B cell (primary cell): ENCODE data around the gene CHTOP. TPM values are rescaled to one million over a fixed set of nuclear protein-coding genes. Genes with fewer than 3 reads are reported as not detected.

Experiments used
- ATAC-seq: fragments of 200-7000 bp; cut with Tn5 transposase; one replicate; pipeline ENCODE4 v1.10.0; 2021; ENCODE audit warnings: low read depth, mild to moderate bottlenecking, moderate number of reproducible peaks, moderate library complexity
- CTCF ChIA-PET: fragments of 350-600 bp; sonication (Branson Sonifier 250); formaldehyde crosslinking; loops from one replicate; lab custom pipeline; 2021; ENCODE audit warnings: antibody characterized with exemption, inconsistent platforms; lab: Charles Lee
- POLR2A ChIA-PET: fragments of 350-600 bp; sonication (Branson Sonifier 250); formaldehyde crosslinking; loops from one replicate; lab custom pipeline; 2021; ENCODE audit warnings: antibody characterized with exemption; lab: Charles Lee
- DNase-seq: peaks from one replicate; pipeline ENCODE4 v3.0.0; 2013
- H2AFZ ChIP-seq: 2 replicates; pipeline ENCODE4 v1.6.1; 2012; ENCODE audit warnings: mild to moderate bottlenecking, low read depth, low read length; ENCODE audit not compliant: insufficient read depth, poor library complexity, severe bottlenecking
- H3K27ac ChIP-seq, 2 donors: 1 replicate in 1 of 2; 2 replicates in 1 of 2; pipeline ENCODE4 v1.5.1; 2012 to 2013; ENCODE audit warnings: low read length in 2 of 2, mild to moderate bottlenecking in 2 of 2, moderate library complexity in 1 of 2
- H3K27me3 ChIP-seq, 4 experiments: fragments of 200-600 bp in 1 of 4; sonication (generic) in 1 of 4; replicated peaks in 1 of 4; 1 replicate in 2 of 4; 2 replicates in 2 of 4; pipeline versions ENCODE4 v1.6.1 to v1.7.0; 2013 to 2016; ENCODE audit warnings: low read length in 3 of 4, mild to moderate bottlenecking in 2 of 4, mixed read lengths in 1 of 4, moderate library complexity in 1 of 4; ENCODE audit not compliant: insufficient read depth in 4 of 4, control insufficient read depth in 3 of 4; ENCODE audit errors: control extremely low read depth in 1 of 4
- H3K36me3 ChIP-seq, 2 experiments: replicated peaks in 1 of 2; 1 replicate in 1 of 2; 2 replicates in 1 of 2; pipeline versions ENCODE4 v1.6.1 to v1.7.1; 2013; ENCODE audit warnings: low read length in 1 of 2; ENCODE audit not compliant: insufficient read depth in 2 of 2, control insufficient read depth in 1 of 2; ENCODE audit errors: control extremely low read depth in 1 of 2, extremely low read depth in 1 of 2
- H3K4me1 ChIP-seq, 2 donors: fragments of 200-600 bp in 1 of 2; sonication (generic) in 1 of 2; 1 replicate in 1 of 2; 2 replicates in 1 of 2; pipeline versions ENCODE4 v1.5.1 to v1.6.1; 2013 to 2017; ENCODE audit warnings: low read length in 2 of 2; ENCODE audit not compliant: control insufficient read depth in 2 of 2, insufficient read depth in 2 of 2
- H3K4me2 ChIP-seq: replicated peaks from 2 replicates; pipeline ENCODE3; 2012; ENCODE audit warnings: mild to moderate bottlenecking, low read depth, low read length; ENCODE audit not compliant: poor library complexity, severe bottlenecking
- H3K4me3 ChIP-seq, 5 experiments: fragments of 200-600 bp in 1 of 5; sonication (generic) in 1 of 5; 1 replicate in 3 of 5; 2 replicates in 2 of 5; pipeline versions ENCODE4 v1.5.1 to v1.7.0; 2011 to 2016; ENCODE audit warnings: low read length in 4 of 5, mild to moderate bottlenecking in 4 of 5, low read depth in 2 of 5, control low read depth in 1 of 5, moderate library complexity in 1 of 5; ENCODE audit not compliant: insufficient read depth in 1 of 5; ENCODE audit errors: control extremely low read depth in 1 of 5, extremely low read depth in 1 of 5
- H3K79me2 ChIP-seq: fragments of 200-600 bp; sonication (generic); one replicate; pipeline ENCODE4 v1.6.0; 2016; ENCODE audit warnings: low read length; ENCODE audit not compliant: control insufficient read depth, insufficient read depth
- H3K9ac ChIP-seq: fragments of 200-600 bp; sonication (generic); 2 replicates; pipeline ENCODE4 v1.6.1; 2017; ENCODE audit warnings: mild to moderate bottlenecking, low read length, moderate library complexity
- H3K9me3 ChIP-seq, 3 donors: one replicate each; pipeline versions ENCODE4 v1.6.1 to v1.7.1; 2013; ENCODE audit warnings: low read length in 2 of 3; ENCODE audit not compliant: control insufficient read depth in 2 of 3, insufficient read depth in 1 of 3; ENCODE audit errors: control extremely low read depth in 1 of 3
- H4K20me1 ChIP-seq: 2 replicates; pipeline ENCODE4 v1.6.0; 2012; ENCODE audit warnings: mild to moderate bottlenecking, low read length; ENCODE audit not compliant: insufficient read depth, control insufficient read depth, poor library complexity, severe bottlenecking
- H3K27ac Mint-ChIP-seq: one replicate; pipeline ENCODE4 v1.8.0; 2021; ENCODE audit warnings: mixed read lengths
- H3K27me3 Mint-ChIP-seq: one replicate; pipeline ENCODE4 v1.8.0; 2021; ENCODE audit warnings: mixed read lengths
- H3K4me1 Mint-ChIP-seq: one replicate; pipeline ENCODE4 v1.8.0; 2021; ENCODE audit warnings: mixed read lengths
- H3K4me3 Mint-ChIP-seq: one replicate; pipeline ENCODE4 v1.8.0; 2021; ENCODE audit warnings: mixed read lengths
- H3K9me3 Mint-ChIP-seq: one replicate; pipeline ENCODE4 v1.8.0; 2022; ENCODE audit warnings: mixed read lengths; ENCODE audit not compliant: insufficient read depth
- EZH2 ChIP-seq: IDR thresholded peaks from 2 replicates; pipeline ENCODE4 v1.6.1; 2012; ENCODE audit warnings: borderline replicate concordance, low read depth, mild to moderate bottlenecking, moderate library complexity, low read length; ENCODE audit not compliant: insufficient read depth, poor library complexity, severe bottlenecking
- WGBS: methylation state at CpG from one replicate; pipeline ENCODE4 v1.1.5; 2013; ENCODE audit warnings: missing lambda C conversion rate; ENCODE audit not compliant: insufficient coverage; 5-methylcytosine and 5-hydroxymethylcytosine counted together
- intact Hi-C: fragments of 100-400 bp; cut with micrococcal nuclease; formaldehyde crosslinking; loops from one replicate; pipeline ENCODE4 v1.10.0; 2022
- polyA plus RNA-seq: library from polyadenylated mRNA; depleted of rRNA; stranded (reverse); fragments of >200 nt; gene quantifications from 2 replicates; pipeline ENCODE4 v1.2.3, GENCODE V29; 2012
- total RNA-seq, 2 donors: library from RNA; stranded (reverse); fragments of 120-200 nt in 1 of 2; gene quantifications; 1 replicate in 1 of 2; 2 replicates in 1 of 2; pipeline versions ENCODE4 v1.2.3 to v1.2.4, GENCODE V29; 2013 to 2022
- TF ChIP-seq, protein P1 (sequence below): fragments of 200-600 bp; IDR thresholded peaks from one replicate; pipeline ENCODE4 v1.8.0; 2022; ENCODE audit warnings: antibody characterized with exemption, mild to moderate bottlenecking

CHTOP gene
- total and polyA plus RNA-seq, 2 donors (not counting 1 experiment from before 2014, with no cell fraction given) = 87.0 to 156 TPM

GRCh38 chr1:153623101-153623500, 10.8 kb upstream of the CHTOP start:
- Histone ChIP-seq H3K9me3 (no peaks in the 10 kb centered on the region), H3K4me2 (no peak overlapping the region), H3K4me3 (no peak overlapping the region), H3K27me3 (peaks cover 0 to 4% (median 0%) of the 10 kb centered on the region in 4 experiments), H2AFZ (no peak overlapping the region), H3K36me3 (no peaks in the 10 kb centered on the region), H3K79me2 (no peaks in the 10 kb centered on the region), H3K27ac (no peak overlapping the region), H3K9ac (no peak overlapping the region), H4K20me1 (no peaks in the 10 kb centered on the region), H3K4me1 (peaks cover 9 to 18% of the 10 kb centered on the region in 2 donors)
- TF ChIP-seq EZH2 = no peak
- TF ChIP-seq, protein P1, sequence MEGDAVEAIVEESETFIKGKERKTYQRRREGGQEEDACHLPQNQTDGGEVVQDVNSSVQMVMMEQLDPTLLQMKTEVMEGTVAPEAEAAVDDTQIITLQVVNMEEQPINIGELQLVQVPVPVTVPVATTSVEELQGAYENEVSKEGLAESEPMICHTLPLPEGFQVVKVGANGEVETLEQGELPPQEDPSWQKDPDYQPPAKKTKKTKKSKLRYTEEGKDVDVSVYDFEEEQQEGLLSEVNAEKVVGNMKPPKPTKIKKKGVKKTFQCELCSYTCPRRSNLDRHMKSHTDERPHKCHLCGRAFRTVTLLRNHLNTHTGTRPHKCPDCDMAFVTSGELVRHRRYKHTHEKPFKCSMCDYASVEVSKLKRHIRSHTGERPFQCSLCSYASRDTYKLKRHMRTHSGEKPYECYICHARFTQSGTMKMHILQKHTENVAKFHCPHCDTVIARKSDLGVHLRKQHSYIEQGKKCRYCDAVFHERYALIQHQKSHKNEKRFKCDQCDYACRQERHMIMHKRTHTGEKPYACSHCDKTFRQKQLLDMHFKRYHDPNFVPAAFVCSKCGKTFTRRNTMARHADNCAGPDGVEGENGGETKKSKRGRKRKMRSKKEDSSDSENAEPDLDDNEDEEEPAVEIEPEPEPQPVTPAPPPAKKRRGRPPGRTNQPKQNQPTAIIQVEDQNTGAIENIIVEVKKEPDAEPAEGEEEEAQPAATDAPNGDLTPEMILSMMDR = no peak
- no peak overlapping the region for H3K27ac Mint-ChIP-seq
- WGBS = 76% methylated on average over 7 of the region's 7 CpGs
- ChIA-PET POLR2A (interaction anchor here (1.7 kb wide), 1 partner anchor 11 kb away, joined by 7 read pairs; the partner anchor contains the start of gene CHTOP), CTCF (interaction anchor here (0.6 to 0.7 kb wide), 2 partner anchors 21 to 903 kb away, joined by 3 read pairs; no protein-coding TSS in a partner anchor)
- H3K4me3 Mint-ChIP-seq = no peak overlapping the region
- DNase-seq = no peak
- intact Hi-C loops = no loop called here
- H3K27me3 Mint-ChIP-seq = no peaks in the 10 kb centered on the region
- peaks cover 16% of the 10 kb centered on the region for H3K4me1 Mint-ChIP-seq
- no peak for ATAC-seq
- H3K9me3 Mint-ChIP-seq = no peaks in the 10 kb centered on the region

DNA sequence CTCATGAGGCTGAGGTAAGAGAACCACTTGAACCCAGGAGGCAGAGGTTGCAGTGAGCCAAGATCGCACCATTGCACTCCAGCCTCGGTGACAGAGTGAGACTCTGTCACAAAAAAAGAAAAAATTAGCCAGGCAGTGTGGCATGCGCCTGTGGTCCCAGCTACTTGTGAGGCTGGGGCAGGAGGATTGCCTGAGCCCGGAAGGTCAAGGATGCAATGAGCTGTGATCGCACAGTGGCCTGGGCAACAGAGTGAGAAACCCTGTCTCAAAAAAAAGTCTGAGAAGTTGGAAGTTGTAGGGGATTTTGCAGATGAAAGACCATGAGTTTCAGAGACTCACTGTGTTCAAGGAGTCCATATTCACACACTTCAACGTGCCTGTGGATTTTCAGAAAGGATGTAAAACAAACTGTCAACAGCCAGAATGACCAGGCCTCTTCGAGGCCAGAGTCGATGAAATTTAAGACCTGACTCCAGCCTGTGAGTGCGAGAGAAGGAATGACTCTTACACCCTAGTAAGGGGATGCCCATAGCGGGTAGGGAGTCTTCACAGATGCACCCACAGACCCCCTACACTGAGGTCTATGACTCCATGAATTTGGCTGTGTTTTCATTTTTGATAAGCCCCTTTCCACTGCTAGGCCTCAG, 8.8 kb upstream of the CHTOP start:
- Mint-ChIP-seq H3K4me3 (no peak overlapping the region), H3K27ac (no peak overlapping the region), H3K4me1 (peaks cover 18% of the 10 kb centered on the region), H3K9me3 (no peaks in the 10 kb centered on the region), H3K27me3 (no peaks in the 10 kb centered on the region)
- CTCF ChIA-PET = interaction anchor here (0.9 to 1.0 kb wide), 2 partner anchors 12 to 26 kb away, joined by 3 read pairs; no protein-coding TSS in a partner anchor
- no peak overlapping the region for H3K4me2 ChIP-seq
- no peak overlapping the region for H3K9ac ChIP-seq
- 95% methylated on average over 10 of the region's 10 CpGs for WGBS
- no peak for ATAC-seq
- H3K4me3 ChIP-seq = no peak overlapping the region
- no peak overlapping the region for H3K27ac ChIP-seq
- intact Hi-C loops = no loop called here
- H2AFZ ChIP-seq = no peak overlapping the region
- no peaks in the 10 kb centered on the region for H3K9me3 ChIP-seq
- no peaks in the 10 kb centered on the region for H3K36me3 ChIP-seq
- H4K20me1 ChIP-seq = no peaks in the 10 kb centered on the region
- POLR2A ChIA-PET = no interaction called here
- H3K27me3 ChIP-seq = peaks cover 0 to 4% (median 0%) of the 10 kb centered on the region in 4 experiments
- no peak for TF ChIP-seq EZH2
- TF ChIP-seq, protein P1 = no peak
- peaks cover 9 to 26% of the 10 kb centered on the region in 2 donors for H3K4me1 ChIP-seq
- no peak for DNase-seq
- H3K79me2 ChIP-seq = no peaks in the 10 kb centered on the region
